Stimulated activated effector memory CD8-positive, alpha-beta T cell treated with anti-CD3 and anti-CD28 coated beads, Interleukin-12 subunit alpha, Interleukin-12 subunit beta, amount 100 ng/mL, for 72 hours (primary cell): ENCODE results near the gene VRK3.

Source experiments
- ATAC-seq: fragments of 150-1000 bp; cut with Tn5 transposase; 2 replicates; pipeline ENCODE4 v1.10.0; 2021
- DNase-seq, 2 donors: peaks; one replicate each; pipeline ENCODE4 v3.0.0; 2021 to 2022; ENCODE audit warnings: low spot score in 2 of 2
- H3K27ac Mint-ChIP-seq: one replicate; pipeline ENCODE4 v1.8.0; 2022; ENCODE audit warnings: mild to moderate bottlenecking, mixed read lengths
- H3K36me3 Mint-ChIP-seq: one replicate; pipeline ENCODE4 v1.8.0; 2022; ENCODE audit warnings: mild to moderate bottlenecking, mixed read lengths
- H3K4me1 Mint-ChIP-seq: one replicate; pipeline ENCODE4 v1.8.0; 2022; ENCODE audit warnings: mixed read lengths
- H3K4me3 Mint-ChIP-seq: one replicate; pipeline ENCODE4 v1.8.0; 2022; ENCODE audit warnings: mild to moderate bottlenecking, mixed read lengths
- H3K9me3 Mint-ChIP-seq: one replicate; pipeline ENCODE4 v1.8.0; 2022; ENCODE audit warnings: mixed read lengths

Gene VRK3

GRCh38 chr19:49926515-49926914, 98.7 kb downstream of the VRK3 start:
- no peaks in the 10 kb centered on the region for H3K9me3 Mint-ChIP-seq
- no peak overlapping the region for H3K27ac Mint-ChIP-seq

More at GRCh38 chr19:49926515-49926914, 98.7 kb downstream of the VRK3 start:
- no peak for DNase-seq
- Mint-ChIP-seq H3K36me3 (peaks cover 100% of the 10 kb centered on the region), H3K4me3 (peak overlapping the region; percentile 93), H3K4me1 (peaks cover 86% of the 10 kb centered on the region)
- no peak for ATAC-seq
